Upper lobe of left lung (tissue), 6 donors: ENCODE data around the gene BRAT1. TPM values are rescaled to one million over a fixed set of nuclear protein-coding genes. Genes with fewer than 3 reads are reported as not detected.

Source experiments
- ATAC-seq, 2 donors: fragments of 200-7000 bp; cut with Tn5 transposase; one replicate each; pipeline ENCODE4 v1.9.1; 2022; ENCODE audit warnings: mild to moderate bottlenecking in 2 of 2, moderate library complexity in 2 of 2; ENCODE audit not compliant: low FRiP score in 2 of 2
- DNase-seq, 2 donors: peaks; one replicate each; pipeline ENCODE4 v3.0.0-alpha.2; 2019 to 2020
- H3K27ac ChIP-seq, 4 donors: fragments of 200-600 bp; sonication (generic); one replicate each; pipeline ENCODE4 v1.5.1; 2016 to 2019
- H3K27me3 ChIP-seq, 4 donors: fragments of 200-600 bp; sonication (generic); one replicate each; pipeline ENCODE4 v1.5.1; 2017 to 2019
- H3K36me3 ChIP-seq, 4 donors: fragments of 200-600 bp; sonication (generic); one replicate each; pipeline ENCODE4 v1.5.1; 2016 to 2019
- H3K4me1 ChIP-seq, 4 donors: fragments of 200-600 bp; sonication (generic); one replicate each; pipeline ENCODE4 v1.5.1; 2018 to 2019
- H3K4me3 ChIP-seq, 4 donors: fragments of 200-600 bp; sonication (generic); one replicate each; pipeline ENCODE4 v1.5.1; 2017 to 2019; ENCODE audit warnings: mild to moderate bottlenecking in 2 of 4, moderate library complexity in 1 of 4
- H3K9me3 ChIP-seq, 4 donors: fragments of 200-600 bp; sonication (generic); one replicate each; pipeline ENCODE4 v1.5.1; 2018 to 2019
- EP300 ChIP-seq, 4 donors: sonication (generic); formaldehyde crosslinking; IDR thresholded peaks; one replicate each; pipeline ENCODE4 v1.5.1; 2017; ENCODE audit warnings: antibody characterized with exemption in 4 of 4, control low read depth in 2 of 4
- POLR2A ChIP-seq, 4 donors: fragments of 450-650 bp; IDR thresholded peaks; one replicate each; pipeline ENCODE4 v1.5.1; 2016 to 2017; ENCODE audit warnings: antibody characterized with exemption in 4 of 4, mild to moderate bottlenecking in 2 of 4
- POLR2AphosphoS5 ChIP-seq, 2 donors: sonication (generic); formaldehyde crosslinking; IDR thresholded peaks; one replicate each; pipeline ENCODE4 v1.5.1; 2017; ENCODE audit warnings: antibody characterized with exemption in 2 of 2
- WGBS, 2 donors: methylation state at CpG; one replicate each; pipeline ENCODE4 v1.1.5; 2017 to 2018; 5-methylcytosine and 5-hydroxymethylcytosine counted together
- total RNA-seq, 6 donors: library from RNA; depleted of rRNA in 4 of 6; stranded (reverse); fragments of >200 nt in 4 of 6; gene quantifications; one replicate each; pipeline versions ENCODE4 v1.1.0 to v1.2.1, GENCODE V29; 2016 to 2021
- TF ChIP-seq, protein P1 (sequence below), 6 experiments: fragments of 450-650 bp in 4 of 6; fragments of 200-600 bp in 2 of 6; sonication (generic) in 2 of 6; IDR thresholded peaks; one replicate each; pipeline ENCODE4 v1.5.1; 2016 to 2019; ENCODE audit warnings: antibody characterized with exemption in 6 of 6
- donor health status: DM: no; HTN: no; CAD: no; lungs with moderate emphysema.
- donor health status: DM: no; HTN: yes; CAD: no; lungs with severe emphysema.

BRAT1 gene
- 10 to 100 TPM; 23.9 to 68.3 (median 31.0) TPM for total RNA-seq

DNA sequence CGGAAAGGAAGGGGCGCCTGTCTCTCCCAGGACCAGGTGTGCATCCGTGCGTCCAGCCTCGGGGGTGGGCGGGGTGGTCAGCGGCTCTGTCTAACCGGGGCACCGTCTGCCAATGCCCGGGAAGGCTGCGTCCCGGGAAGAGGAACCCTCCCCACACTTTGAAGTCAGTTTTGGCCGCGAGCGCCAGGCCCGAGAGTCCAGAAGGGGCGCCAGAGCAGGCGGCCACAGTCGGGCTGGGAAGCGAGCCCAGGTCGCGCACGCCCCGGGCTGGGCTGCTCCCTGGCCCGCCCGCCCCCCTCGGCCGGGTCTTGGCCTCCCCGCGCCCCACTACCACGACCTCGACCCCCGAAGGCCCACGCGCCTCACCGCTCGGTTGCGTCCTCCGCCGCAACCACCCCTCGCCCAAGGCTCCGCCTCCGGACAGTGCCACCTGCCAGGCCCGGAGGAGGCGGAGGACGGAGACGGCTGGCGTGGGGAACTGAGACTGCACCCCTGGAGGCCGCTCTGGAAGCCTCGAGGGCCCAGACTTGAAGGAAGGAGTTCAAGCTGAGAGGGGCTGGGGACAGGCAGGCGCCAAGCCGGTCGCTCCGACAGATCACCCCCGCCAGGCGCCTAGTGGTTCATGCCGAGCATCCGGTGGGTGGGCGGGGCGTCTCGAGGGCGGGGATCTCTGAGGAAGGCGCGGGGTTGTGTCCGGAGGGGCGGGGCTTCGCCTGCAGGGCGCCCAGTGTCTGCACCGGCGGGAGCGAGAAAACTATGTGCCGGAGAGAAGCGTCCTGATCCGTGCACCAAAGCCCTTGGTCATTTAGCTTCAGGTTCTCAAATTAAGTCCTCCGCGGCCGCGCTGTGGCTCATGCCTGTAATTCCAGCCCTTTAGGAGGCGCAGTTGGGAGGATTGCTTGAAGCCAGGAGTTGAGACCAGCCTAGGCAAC lies at the start of gene BRAT1:
Gene BRAT1 (minus strand): TSS at position 404 of the 932 bp plus-strand sequence. CDS start 1,093 bp downstream, outside the sequence.
- Histone ChIP-seq H3K27me3 (no peaks in the 10 kb centered on the region), H3K9me3 (no peaks in the 10 kb centered on the region), H3K4me1 (peaks cover 33 to 51% (median 40%) of the 10 kb centered on the region in 4 donors), H3K4me3 (peak within 1 kb of the TSS; percentile 70 to 94 (median 84)), H3K36me3 (peaks cover 0 to 12% (median 0%) of the 10 kb centered on the region in 4 donors), H3K27ac (peak within 1 kb of the TSS; percentile 96 to 99 (median 98))
- WGBS, 2 donors, result 0 to 1% methylated on average over 16 to 24 of the region's 79 CpGs
- ATAC-seq (peak; percentile 96 to 97), DNase-seq (peak; percentile 98 to 99)
- TF ChIP-seq EP300 (IDR thresholded peaks at IDR 0.05) (no peak), POLR2A (IDR thresholded peaks at IDR 0.05) (peak in 3 of 4 donors; percentile 33 to 80 (median 40)), POLR2AphosphoS5 (IDR thresholded peaks at IDR 0.05) (peak; percentile 78 to 89)
- TF ChIP-seq, protein P1, sequence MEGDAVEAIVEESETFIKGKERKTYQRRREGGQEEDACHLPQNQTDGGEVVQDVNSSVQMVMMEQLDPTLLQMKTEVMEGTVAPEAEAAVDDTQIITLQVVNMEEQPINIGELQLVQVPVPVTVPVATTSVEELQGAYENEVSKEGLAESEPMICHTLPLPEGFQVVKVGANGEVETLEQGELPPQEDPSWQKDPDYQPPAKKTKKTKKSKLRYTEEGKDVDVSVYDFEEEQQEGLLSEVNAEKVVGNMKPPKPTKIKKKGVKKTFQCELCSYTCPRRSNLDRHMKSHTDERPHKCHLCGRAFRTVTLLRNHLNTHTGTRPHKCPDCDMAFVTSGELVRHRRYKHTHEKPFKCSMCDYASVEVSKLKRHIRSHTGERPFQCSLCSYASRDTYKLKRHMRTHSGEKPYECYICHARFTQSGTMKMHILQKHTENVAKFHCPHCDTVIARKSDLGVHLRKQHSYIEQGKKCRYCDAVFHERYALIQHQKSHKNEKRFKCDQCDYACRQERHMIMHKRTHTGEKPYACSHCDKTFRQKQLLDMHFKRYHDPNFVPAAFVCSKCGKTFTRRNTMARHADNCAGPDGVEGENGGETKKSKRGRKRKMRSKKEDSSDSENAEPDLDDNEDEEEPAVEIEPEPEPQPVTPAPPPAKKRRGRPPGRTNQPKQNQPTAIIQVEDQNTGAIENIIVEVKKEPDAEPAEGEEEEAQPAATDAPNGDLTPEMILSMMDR (IDR thresholded peaks at IDR 0.05), result peak in 4 of 6 experiments; percentile 33 to 56 (median 41)

DNA sequence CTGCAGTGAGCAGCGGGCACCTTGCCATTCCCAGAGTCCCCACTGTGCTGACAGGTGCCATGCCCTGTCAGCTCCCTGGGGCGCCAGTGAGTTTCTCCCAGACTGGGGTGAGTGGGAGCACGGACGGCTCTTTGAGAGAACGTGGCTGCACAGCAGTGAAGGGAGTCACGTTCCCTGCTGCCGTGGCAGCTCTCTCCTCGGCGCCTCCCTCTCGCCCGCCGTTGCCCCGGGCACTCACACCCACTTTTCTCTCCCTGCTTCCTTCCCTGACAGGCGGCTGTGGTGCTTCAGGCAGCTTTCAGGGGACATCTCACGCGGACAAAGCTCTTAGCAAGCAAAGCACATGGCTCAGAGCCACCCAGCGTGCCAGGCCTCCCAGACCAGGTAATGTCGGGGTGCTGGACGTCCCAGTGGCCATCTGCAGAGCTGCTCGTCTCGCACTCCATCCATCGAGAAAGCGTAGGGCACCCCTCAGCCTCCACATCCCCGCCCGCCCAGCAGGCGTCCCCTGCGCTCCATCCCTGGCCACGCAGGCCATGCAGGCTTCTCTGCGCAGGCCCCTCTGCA lies 49.4 kb upstream of the BRAT1 start:
- 94 to 96% methylated on average over 28 to 29 of the region's 29 CpGs for WGBS, 2 donors
- Histone ChIP-seq H3K4me3 (no peak overlapping the region), H3K27ac (no peak overlapping the region), H3K36me3 (peaks cover 0 to 32% (median 21%) of the 10 kb centered on the region in 4 donors), H3K27me3 (no peaks in the 10 kb centered on the region), H3K4me1 (peaks cover 23 to 50% (median 30%) of the 10 kb centered on the region in 4 donors), H3K9me3 (no peaks in the 10 kb centered on the region)
- ATAC-seq, result no peak
- DNase-seq, result peak in 1 of 2 donors; percentile 74
- TF ChIP-seq, protein P1 (IDR thresholded peaks at IDR 0.05), result no peak
- TF ChIP-seq POLR2A (IDR thresholded peaks at IDR 0.05) (no peak), POLR2AphosphoS5 (IDR thresholded peaks at IDR 0.05) (no peak), EP300 (IDR thresholded peaks at IDR 0.05) (no peak)

DNA sequence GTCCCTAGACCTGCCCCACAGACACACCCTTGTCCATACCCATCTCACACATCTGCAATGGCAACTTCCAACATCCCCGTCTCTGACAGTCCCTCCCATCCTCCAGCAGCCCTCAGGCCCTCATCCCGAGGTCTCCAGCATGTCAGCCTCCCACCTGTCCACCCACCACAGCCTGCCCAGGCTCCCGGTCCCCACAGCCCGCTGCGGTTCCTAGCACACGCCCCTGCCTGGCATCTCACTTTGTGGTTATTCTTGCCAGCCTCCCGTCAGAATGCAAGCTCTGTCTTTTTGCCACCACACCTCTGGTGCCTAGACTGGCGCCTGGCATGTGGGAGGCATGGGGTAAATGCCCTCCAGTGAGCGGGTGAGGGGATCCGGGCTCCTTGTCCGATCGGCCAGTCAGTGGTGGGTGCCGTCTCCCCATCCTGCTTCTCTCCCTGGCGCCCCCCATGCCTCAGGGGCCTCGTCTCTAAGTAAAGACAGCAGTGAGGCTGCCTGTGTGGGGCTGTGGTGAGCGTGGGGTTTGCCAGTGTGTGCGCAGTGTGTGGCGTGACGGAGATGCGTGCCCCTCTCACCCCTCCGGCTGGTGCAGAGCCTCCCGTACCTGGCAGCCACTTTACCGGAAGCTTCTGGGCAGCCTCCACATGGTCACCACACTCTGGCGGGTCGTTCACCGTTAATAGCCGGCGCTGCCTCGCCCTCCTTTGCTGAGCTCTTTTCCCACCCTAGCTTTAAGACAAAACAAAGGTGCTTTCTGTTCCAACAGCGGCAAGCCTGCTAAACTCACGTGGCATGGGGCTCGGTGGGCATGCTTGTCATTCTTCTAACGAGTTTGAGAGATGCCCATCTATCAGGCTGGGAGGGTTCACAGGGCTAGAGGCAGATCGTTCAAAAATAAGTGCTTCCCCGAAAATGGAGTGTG lies 48.0 kb upstream of the BRAT1 start:
- H3K9me3 ChIP-seq, result no peaks in the 10 kb centered on the region
- WGBS, 2 donors, result 93 to 96% methylated on average over 33 to 34 of the region's 35 CpGs
- peaks cover 20 to 39% (median 26%) of the 10 kb centered on the region in 4 donors for H3K4me1 ChIP-seq
- DNase-seq (no peak), ATAC-seq (no peak)
- TF ChIP-seq EP300 (IDR thresholded peaks at IDR 0.05) (no peak), POLR2AphosphoS5 (IDR thresholded peaks at IDR 0.05) (no peak), POLR2A (IDR thresholded peaks at IDR 0.05) (no peak)
- TF ChIP-seq, protein P1 (IDR thresholded peaks at IDR 0.05), result no peak
- H3K27me3 ChIP-seq, result no peaks in the 10 kb centered on the region
- H3K4me3 ChIP-seq, result no peak overlapping the region
- peaks cover 0 to 45% (median 31%) of the 10 kb centered on the region in 4 donors for H3K36me3 ChIP-seq
- H3K27ac ChIP-seq, result no peak overlapping the region

DNA sequence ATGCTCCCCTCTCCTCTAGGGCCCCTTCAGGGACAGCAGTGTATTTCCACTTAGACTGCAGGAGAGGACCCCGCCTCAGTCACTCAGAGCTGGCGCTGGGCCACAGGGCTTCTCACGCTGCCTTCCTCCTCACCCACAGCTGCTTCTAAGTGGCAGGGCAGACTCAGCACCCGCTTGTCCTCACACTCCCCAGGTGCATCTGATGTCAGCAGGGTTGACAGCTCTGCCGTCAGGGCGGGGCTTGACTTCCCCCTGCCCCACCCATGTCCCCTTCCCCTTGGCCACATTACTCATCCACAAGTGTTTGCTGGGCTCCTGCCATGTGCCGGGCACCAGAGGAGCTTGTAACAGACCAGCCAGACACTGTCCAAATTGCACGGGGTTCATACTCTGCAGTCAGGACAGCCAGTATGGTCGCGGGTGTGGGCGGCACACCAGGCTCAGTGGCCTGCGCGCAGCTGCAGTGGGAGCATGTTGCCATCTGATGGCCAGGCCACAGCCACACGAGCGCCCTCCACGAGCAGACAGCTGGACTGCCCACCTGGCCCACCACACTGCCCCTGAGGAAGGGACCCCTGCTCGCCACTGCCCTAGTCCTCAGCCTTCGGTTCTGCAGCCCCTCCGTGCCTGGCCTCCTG lies 47.2 kb upstream of the BRAT1 start:
- Histone ChIP-seq H3K27me3 (no peaks in the 10 kb centered on the region), H3K4me1 (peaks cover 12 to 31% (median 18%) of the 10 kb centered on the region in 4 donors), H3K9me3 (no peaks in the 10 kb centered on the region), H3K4me3 (no peak overlapping the region), H3K36me3 (peaks cover 0 to 51% (median 37%) of the 10 kb centered on the region in 4 donors), H3K27ac (no peak overlapping the region)
- no peak for DNase-seq
- WGBS, 2 donors, result 80 to 88% methylated on average over 7 to 19 of the region's 19 CpGs
- TF ChIP-seq POLR2AphosphoS5 (IDR thresholded peaks at IDR 0.05), result no peak
- ATAC-seq, result peak in 1 of 2 donors; percentile 17
